ENCODE data around the gene YTHDF1. TPM values are rescaled to one million over a fixed set of nuclear protein-coding genes. Genes with fewer than 3 reads are reported as not detected.

Gene YTHDF1
- total RNA-seq, 1 experiment from 2014 or later, result 85.4 TPM

DNA sequence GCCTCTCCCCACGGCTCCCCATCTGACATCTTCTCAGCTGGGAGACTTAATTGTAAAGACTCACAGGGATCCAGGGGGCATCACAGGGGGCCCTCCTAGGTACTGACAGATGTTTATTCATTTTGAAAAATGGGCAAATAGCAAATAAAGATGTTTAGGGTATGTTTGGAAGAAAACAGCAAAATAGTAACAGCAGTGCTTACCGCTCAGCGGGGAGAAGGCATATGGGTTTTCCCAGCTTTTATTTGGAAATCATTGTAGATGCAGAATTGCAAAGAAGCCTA is 17.1 kb upstream of the YTHDF1 start:
- Mint-ChIP-seq H3K9me3 (no peaks in the 10 kb centered on the region; a peak in 1 of 5 replicates), H3K4me3 (no peak overlapping the region; a peak in 1 of 5 replicates), H3K27me3 (ENCODE audit: low read depth) (peaks cover 17% of the 10 kb centered on the region), H3K4me1 (peaks cover 33 to 57% of the 10 kb centered on the region in 2 experiments), H3K36me3 (ENCODE audit: insufficient read depth in 1 of 3, low read depth in 3 of 3) (no peaks in the 10 kb centered on the region), H3K27ac (no peak overlapping the region)
- no peak overlapping the region for H3K56ac ChIP-seq (ENCODE audit: insufficient read length, low read depth, low read length)
- no peak overlapping the region for H2BK5ac ChIP-seq (ENCODE audit: insufficient read length, low read length)
- H4K20me1 ChIP-seq (ENCODE audit: control insufficient read depth, insufficient read depth, insufficient read length), result no peaks in the 10 kb centered on the region
- no peak overlapping the region for H3K4me2 ChIP-seq (ENCODE audit: insufficient read depth, insufficient read length, low read length)
- H3K4me1 ChIP-seq (ENCODE audit: insufficient read depth, low read length), result peaks cover 2% of the 10 kb centered on the region; the same call in 1 of the 2 replicates
- H3K9me3 ChIP-seq (ENCODE audit: control insufficient read depth, low read depth, low read length), result no peaks in the 10 kb centered on the region
- H3K9ac ChIP-seq (ENCODE audit: extremely low read depth, insufficient read length, low read length), result no peak overlapping the region
- H3K23ac ChIP-seq (ENCODE audit: insufficient read length, low read depth, low read length), result no peak overlapping the region
- no peaks in the 10 kb centered on the region for H3K23me2 ChIP-seq (ENCODE audit: insufficient read length, low read depth, low read length, poor library complexity, severe bottlenecking)
- H3K27ac ChIP-seq (ENCODE audit: insufficient read length, low read depth, low read length), result no peak overlapping the region
- H4K5ac ChIP-seq (ENCODE audit: insufficient read length, low read depth, low read length), result no peak overlapping the region
- WGBS (ENCODE audit: extremely low coverage, insufficient read length, low lambda C conversion rate), result no CpG with 5 or more reads among the region's 3 CpGs
- no peak overlapping the region for H3K18ac ChIP-seq (ENCODE audit: insufficient read length, low read depth, low read length)
- H2BK120ac ChIP-seq (ENCODE audit: low read depth, low read length, poor library complexity, severe bottlenecking), result no peak overlapping the region
- TF ChIP-seq, protein P1, sequence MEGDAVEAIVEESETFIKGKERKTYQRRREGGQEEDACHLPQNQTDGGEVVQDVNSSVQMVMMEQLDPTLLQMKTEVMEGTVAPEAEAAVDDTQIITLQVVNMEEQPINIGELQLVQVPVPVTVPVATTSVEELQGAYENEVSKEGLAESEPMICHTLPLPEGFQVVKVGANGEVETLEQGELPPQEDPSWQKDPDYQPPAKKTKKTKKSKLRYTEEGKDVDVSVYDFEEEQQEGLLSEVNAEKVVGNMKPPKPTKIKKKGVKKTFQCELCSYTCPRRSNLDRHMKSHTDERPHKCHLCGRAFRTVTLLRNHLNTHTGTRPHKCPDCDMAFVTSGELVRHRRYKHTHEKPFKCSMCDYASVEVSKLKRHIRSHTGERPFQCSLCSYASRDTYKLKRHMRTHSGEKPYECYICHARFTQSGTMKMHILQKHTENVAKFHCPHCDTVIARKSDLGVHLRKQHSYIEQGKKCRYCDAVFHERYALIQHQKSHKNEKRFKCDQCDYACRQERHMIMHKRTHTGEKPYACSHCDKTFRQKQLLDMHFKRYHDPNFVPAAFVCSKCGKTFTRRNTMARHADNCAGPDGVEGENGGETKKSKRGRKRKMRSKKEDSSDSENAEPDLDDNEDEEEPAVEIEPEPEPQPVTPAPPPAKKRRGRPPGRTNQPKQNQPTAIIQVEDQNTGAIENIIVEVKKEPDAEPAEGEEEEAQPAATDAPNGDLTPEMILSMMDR (conservative IDR thresholded peaks at IDR 0.05), result no peak
- no peak for DNase-seq
- H2BK15ac ChIP-seq (ENCODE audit: low read depth, low read length), result no peak overlapping the region
- H3K4ac ChIP-seq (ENCODE audit: low read depth, low read length), result no peak overlapping the region
- no peak overlapping the region for H2BK12ac ChIP-seq (ENCODE audit: insufficient read length, low read depth, low read length)
- no peak overlapping the region for H2AFZ ChIP-seq (ENCODE audit: low read length)
- no peaks in the 10 kb centered on the region for H3K79me1 ChIP-seq (ENCODE audit: insufficient read depth, low read depth, low read length, poor library complexity, severe bottlenecking)
- no peaks in the 10 kb centered on the region for H3K27me3 ChIP-seq (ENCODE audit: insufficient read depth, low read length)
- H4K91ac ChIP-seq (ENCODE audit: insufficient read length, low read depth, low read length), result no peak overlapping the region
- H2BK20ac ChIP-seq (ENCODE audit: low read depth, low read length, poor library complexity, severe bottlenecking), result no peak overlapping the region
- H3K14ac ChIP-seq (ENCODE audit: insufficient read depth, low read length), result no peak overlapping the region
- no peak overlapping the region for H2AK5ac ChIP-seq (ENCODE audit: insufficient read length, low read length)
- no peak overlapping the region for H3T11ph ChIP-seq (ENCODE audit: low read length)
- H4K8ac ChIP-seq (replicated peaks; ENCODE audit: insufficient read length, low read depth, low read length), result no peak overlapping the region
- H3K79me2 ChIP-seq (ENCODE audit: insufficient read depth, low read length), result no peaks in the 10 kb centered on the region
